Smooth muscle cell (in vitro differentiated cells): ENCODE results near the gene RBM19. TPM values are rescaled to one million over a fixed set of nuclear protein-coding genes. Genes with fewer than 3 reads are reported as not detected.

Source experiments
- DNase-seq: peaks from one replicate; lab custom pipeline; 2025; ENCODE audit not compliant: unreplicated experiment; lab: John Stamatoyannopoulos, UW
- H2AFZ ChIP-seq: fragments of 200-600 bp; sonication (generic); 2 replicates; pipeline ENCODE4 v1.6.0; 2016; ENCODE audit warnings: antibody characterized with exemption, low read depth, mild to moderate bottlenecking
- H3F3A ChIP-seq: fragments of 200-600 bp; sonication (generic); 2 replicates; pipeline ENCODE4 v1.6.0; 2017; ENCODE audit warnings: antibody characterized with exemption, low read depth
- H3K27ac ChIP-seq: fragments of 200-600 bp; sonication (generic); 2 replicates; pipeline ENCODE4 v1.5.1; 2016; ENCODE audit warnings: low read depth, mild to moderate bottlenecking
- H3K27me3 ChIP-seq: fragments of 200-600 bp; sonication (generic); 2 replicates; pipeline ENCODE4 v1.6.1; 2016; ENCODE audit warnings: low read depth, mild to moderate bottlenecking
- H3K36me3 ChIP-seq: fragments of 200-600 bp; sonication (generic); 2 replicates; pipeline ENCODE4 v1.5.1; 2016; ENCODE audit warnings: low read depth
- H3K4me1 ChIP-seq: fragments of 200-600 bp; sonication (generic); 2 replicates; pipeline ENCODE4 v1.5.1; 2016; ENCODE audit warnings: low read depth
- H3K4me2 ChIP-seq: fragments of 200-600 bp; sonication (generic); 2 replicates; pipeline ENCODE4 v1.6.0; 2016; ENCODE audit warnings: mild to moderate bottlenecking
- H3K4me3 ChIP-seq: fragments of 200-600 bp; sonication (generic); 2 replicates; pipeline ENCODE4 v1.5.1; 2016; ENCODE audit warnings: mild to moderate bottlenecking
- H3K79me2 ChIP-seq: fragments of 200-600 bp; sonication (generic); 2 replicates; pipeline ENCODE4 v1.6.0; 2016; ENCODE audit warnings: low read depth, mild to moderate bottlenecking
- H3K9ac ChIP-seq: fragments of 200-600 bp; sonication (generic); 2 replicates; pipeline ENCODE4 v1.6.0; 2016; ENCODE audit warnings: low read depth
- H3K9me3 ChIP-seq: fragments of 200-600 bp; sonication (generic); replicated peaks from 2 replicates; pipeline ENCODE4 v1.5.1; 2016; ENCODE audit warnings: low read depth
- H4K20me1 ChIP-seq: fragments of 200-600 bp; sonication (generic); 2 replicates; pipeline ENCODE4 v1.6.0; 2016; ENCODE audit warnings: low read depth
- WGBS: methylation state at CpG from one replicate; pipeline ENCODE4 v1.1.7; 2016; ENCODE audit warnings: low lambda C conversion rate; 5-methylcytosine and 5-hydroxymethylcytosine counted together
- polyA plus RNA-seq: library from polyadenylated mRNA; unstranded; fragments of >200 nt; fragmentation: Nextera tagmentation; extraction: Ambion mirVana; gene quantifications from 2 replicates; pipeline ENCODE4 v1.2.1, GENCODE V29; 2016
- total RNA-seq: library from RNA; depleted of rRNA; stranded (reverse); fragments of >200 nt; gene quantifications from 2 replicates; pipeline ENCODE4 v1.2.3, GENCODE V29; 2014
- TF ChIP-seq, protein P1 (sequence below): fragments of 200-600 bp; sonication (generic); IDR thresholded peaks from 2 replicates; pipeline ENCODE4 v1.5.1; 2017; ENCODE audit warnings: borderline replicate concordance, mild to moderate bottlenecking, antibody characterized with exemption; ENCODE audit not compliant: insufficient read depth, poor library complexity, severe bottlenecking

RBM19 gene
- total and polyA plus RNA-seq, 2 experiments from 2014 or later, result 12.8 to 15.9 TPM

DNA sequence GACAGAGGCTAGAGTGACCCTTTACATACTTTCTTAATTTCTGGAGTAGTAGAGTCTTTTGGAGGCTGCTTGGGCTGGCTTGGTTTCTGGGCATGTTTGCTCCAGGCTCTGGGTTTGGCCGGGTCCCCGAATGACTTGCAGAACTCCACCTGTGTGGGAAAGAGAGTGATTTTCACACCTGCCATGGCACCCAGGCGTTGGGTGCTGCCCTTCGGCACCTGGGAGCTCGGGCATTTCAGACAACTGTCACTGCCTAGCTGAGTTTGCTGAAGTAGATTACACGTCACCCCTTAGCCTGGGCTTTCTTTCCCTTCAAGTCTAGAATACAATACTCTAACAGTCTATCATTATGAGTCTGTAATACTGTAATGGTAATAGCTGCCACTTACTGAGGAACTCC, 6.1 kb downstream of the RBM19 start:
- H3K4me2 ChIP-seq, result no peak overlapping the region
- no peak overlapping the region for H3K4me3 ChIP-seq
- H3F3A ChIP-seq, result no peaks in the 10 kb centered on the region
- DNase-seq, result no peak
- H3K9me3 ChIP-seq, result no peaks in the 10 kb centered on the region
- no peak overlapping the region for H2AFZ ChIP-seq
- H3K4me1 ChIP-seq, result peaks cover under 1% of the 10 kb centered on the region
- no peaks in the 10 kb centered on the region for H3K27me3 ChIP-seq
- H4K20me1 ChIP-seq, result no peaks in the 10 kb centered on the region
- peaks cover 2% of the 10 kb centered on the region for H3K79me2 ChIP-seq
- TF ChIP-seq, protein P1, sequence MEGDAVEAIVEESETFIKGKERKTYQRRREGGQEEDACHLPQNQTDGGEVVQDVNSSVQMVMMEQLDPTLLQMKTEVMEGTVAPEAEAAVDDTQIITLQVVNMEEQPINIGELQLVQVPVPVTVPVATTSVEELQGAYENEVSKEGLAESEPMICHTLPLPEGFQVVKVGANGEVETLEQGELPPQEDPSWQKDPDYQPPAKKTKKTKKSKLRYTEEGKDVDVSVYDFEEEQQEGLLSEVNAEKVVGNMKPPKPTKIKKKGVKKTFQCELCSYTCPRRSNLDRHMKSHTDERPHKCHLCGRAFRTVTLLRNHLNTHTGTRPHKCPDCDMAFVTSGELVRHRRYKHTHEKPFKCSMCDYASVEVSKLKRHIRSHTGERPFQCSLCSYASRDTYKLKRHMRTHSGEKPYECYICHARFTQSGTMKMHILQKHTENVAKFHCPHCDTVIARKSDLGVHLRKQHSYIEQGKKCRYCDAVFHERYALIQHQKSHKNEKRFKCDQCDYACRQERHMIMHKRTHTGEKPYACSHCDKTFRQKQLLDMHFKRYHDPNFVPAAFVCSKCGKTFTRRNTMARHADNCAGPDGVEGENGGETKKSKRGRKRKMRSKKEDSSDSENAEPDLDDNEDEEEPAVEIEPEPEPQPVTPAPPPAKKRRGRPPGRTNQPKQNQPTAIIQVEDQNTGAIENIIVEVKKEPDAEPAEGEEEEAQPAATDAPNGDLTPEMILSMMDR, result no peak
- 94% methylated on average over 6 of the region's 6 CpGs for WGBS
- no peak overlapping the region for H3K9ac ChIP-seq
- H3K36me3 ChIP-seq, result peaks cover 4% of the 10 kb centered on the region
- no peak overlapping the region for H3K27ac ChIP-seq

DNA sequence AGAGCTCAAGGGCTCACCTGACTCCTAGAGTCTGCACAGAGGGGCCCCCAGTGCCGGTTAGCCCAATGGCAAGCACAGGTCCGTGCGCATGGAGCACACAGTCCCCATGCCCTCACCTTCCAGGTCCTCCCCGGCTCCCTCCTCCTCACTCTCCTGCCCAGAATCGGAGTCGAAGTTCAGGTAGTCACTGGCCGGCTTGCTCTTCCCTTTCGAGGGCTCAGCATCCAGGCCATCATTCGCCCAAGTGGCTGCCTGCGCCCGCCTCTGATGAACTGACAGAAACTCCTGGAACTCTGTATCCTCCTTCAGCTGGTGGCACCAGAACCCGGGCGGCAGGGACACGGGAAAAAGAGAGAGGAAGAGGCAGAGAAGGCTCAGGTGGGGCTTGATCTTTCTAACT, 7.0 kb downstream of the RBM19 start:
- Histone ChIP-seq H2AFZ (no peak overlapping the region), H4K20me1 (no peaks in the 10 kb centered on the region), H3K4me1 (no peaks in the 10 kb centered on the region), H3K9ac (no peak overlapping the region), H3F3A (no peaks in the 10 kb centered on the region), H3K27ac (no peak overlapping the region), H3K27me3 (no peaks in the 10 kb centered on the region), H3K79me2 (no peaks in the 10 kb centered on the region), H3K36me3 (peaks cover 4% of the 10 kb centered on the region), H3K9me3 (no peaks in the 10 kb centered on the region), H3K4me2 (no peak overlapping the region), H3K4me3 (no peak overlapping the region)
- 97% methylated on average over 14 of the region's 14 CpGs for WGBS
- TF ChIP-seq, protein P1, result no peak
- no peak for DNase-seq

DNA sequence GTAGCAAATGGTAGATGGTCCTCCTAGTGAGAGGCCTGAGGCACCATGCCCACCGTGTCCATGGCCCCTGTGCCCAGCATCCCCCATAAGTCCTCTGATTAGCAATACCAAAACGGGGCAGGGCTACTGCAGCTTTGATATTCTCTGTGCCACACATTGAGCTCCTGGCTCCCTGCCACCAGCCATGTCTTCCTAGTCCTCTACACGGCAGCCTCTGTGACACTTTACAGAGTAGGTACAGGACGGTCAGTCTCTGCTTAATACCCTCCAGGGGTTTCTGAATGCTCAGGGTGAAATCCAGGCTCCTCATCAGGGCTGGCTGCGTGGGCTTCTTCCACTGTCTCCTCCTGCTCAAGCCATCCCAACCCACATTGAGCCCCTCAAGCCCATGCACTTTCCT, 8.0 kb downstream of the RBM19 start:
- 96% methylated on average over 5 of the region's 5 CpGs for WGBS
- H3K9ac ChIP-seq, result no peak overlapping the region

DNA sequence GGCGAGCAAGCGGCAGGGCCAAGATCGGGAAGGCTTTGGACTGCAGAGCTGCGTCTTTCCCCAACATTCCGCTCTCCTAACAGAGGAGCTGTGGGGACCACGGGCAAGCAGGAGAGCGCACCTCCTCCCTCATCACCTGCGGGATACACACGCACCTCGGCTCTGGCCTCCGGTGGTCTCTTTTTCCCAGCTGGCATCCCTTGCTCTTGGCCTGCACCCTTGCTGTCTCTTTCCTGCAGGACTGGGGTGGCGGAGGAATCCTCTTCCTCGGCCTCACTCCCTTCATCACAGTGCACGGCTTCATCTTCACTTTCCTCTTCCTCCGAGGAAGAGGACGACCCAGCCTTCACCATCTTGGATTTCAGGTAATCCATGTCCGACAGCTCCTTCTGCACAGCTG, 8.5 kb downstream of the RBM19 start:
- H2AFZ ChIP-seq, result no peak overlapping the region
- TF ChIP-seq, protein P1, result no peak
- H3K9ac ChIP-seq, result no peak overlapping the region
- H3K27ac ChIP-seq, result no peak overlapping the region
- H3K4me1 ChIP-seq, result no peaks in the 10 kb centered on the region
- H3K79me2 ChIP-seq, result no peaks in the 10 kb centered on the region
- H3K4me2 ChIP-seq, result no peak overlapping the region
- H3K27me3 ChIP-seq, result no peaks in the 10 kb centered on the region
- H3K9me3 ChIP-seq, result no peaks in the 10 kb centered on the region
- H3K4me3 ChIP-seq, result no peak overlapping the region
- H4K20me1 ChIP-seq, result no peaks in the 10 kb centered on the region
- WGBS, result 85% methylated on average over 17 of the region's 17 CpGs
- no peak for DNase-seq
- peaks cover 9% of the 10 kb centered on the region for H3K36me3 ChIP-seq
- no peaks in the 10 kb centered on the region for H3F3A ChIP-seq

More for the DNA sequence above, 8.0 kb downstream of the RBM19 start:
- H3K4me1 ChIP-seq, result no peaks in the 10 kb centered on the region
- H3F3A ChIP-seq, result no peaks in the 10 kb centered on the region
- H3K4me2 ChIP-seq, result no peak overlapping the region
- no peaks in the 10 kb centered on the region for H3K79me2 ChIP-seq
- no peak for DNase-seq
- no peak overlapping the region for H2AFZ ChIP-seq
- H4K20me1 ChIP-seq, result no peaks in the 10 kb centered on the region
- no peak overlapping the region for H3K4me3 ChIP-seq
- H3K27ac ChIP-seq, result no peak overlapping the region
- TF ChIP-seq, protein P1, result no peak
- no peaks in the 10 kb centered on the region for H3K27me3 ChIP-seq
- no peaks in the 10 kb centered on the region for H3K9me3 ChIP-seq
- peaks cover 9% of the 10 kb centered on the region for H3K36me3 ChIP-seq
